NB4 (cell line): ENCODE data around the gene NDUFB5.

ENCODE experiments used
- MYC ChIP-seq: IDR thresholded peaks from 2 replicates; pipeline ENCODE4 v1.6.1; 2011; ENCODE audit warnings: low read depth, low read length
- POLR2A ChIP-seq: IDR thresholded peaks from 2 replicates; pipeline ENCODE4 v1.6.1; 2011; ENCODE audit warnings: mild to moderate bottlenecking; ENCODE audit not compliant: insufficient read length; ENCODE audit errors: extremely low read depth
- TF ChIP-seq, protein P1 (sequence below): IDR thresholded peaks from one replicate; pipeline ENCODE4 v1.5.1; 2012; ENCODE audit warnings: low read depth, low read length
- TF ChIP-seq, protein P2 (sequence below): IDR thresholded peaks from 2 replicates; pipeline ENCODE4 v1.6.1; 2011; ENCODE audit warnings: low read depth, low read length

DNA sequence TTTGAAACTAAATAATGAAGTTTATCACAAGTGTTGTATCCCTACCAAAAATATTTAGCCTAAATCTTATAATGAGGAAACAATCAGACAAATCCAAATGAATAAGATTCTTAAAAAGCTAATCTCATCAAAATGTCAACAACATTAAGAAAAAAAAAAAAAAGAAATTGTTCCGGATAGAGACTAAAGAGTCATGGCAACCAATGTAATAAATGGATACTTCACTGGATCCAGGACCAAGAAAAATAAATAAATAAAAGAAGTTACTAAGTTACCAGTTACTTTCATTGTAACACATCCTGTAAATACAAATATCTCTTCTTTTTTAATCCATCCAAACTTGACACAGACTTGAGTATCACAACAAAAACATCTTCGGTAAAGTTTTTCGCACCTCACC is 763 bp upstream of the NDUFB5 start:
- TF ChIP-seq, protein P1, sequence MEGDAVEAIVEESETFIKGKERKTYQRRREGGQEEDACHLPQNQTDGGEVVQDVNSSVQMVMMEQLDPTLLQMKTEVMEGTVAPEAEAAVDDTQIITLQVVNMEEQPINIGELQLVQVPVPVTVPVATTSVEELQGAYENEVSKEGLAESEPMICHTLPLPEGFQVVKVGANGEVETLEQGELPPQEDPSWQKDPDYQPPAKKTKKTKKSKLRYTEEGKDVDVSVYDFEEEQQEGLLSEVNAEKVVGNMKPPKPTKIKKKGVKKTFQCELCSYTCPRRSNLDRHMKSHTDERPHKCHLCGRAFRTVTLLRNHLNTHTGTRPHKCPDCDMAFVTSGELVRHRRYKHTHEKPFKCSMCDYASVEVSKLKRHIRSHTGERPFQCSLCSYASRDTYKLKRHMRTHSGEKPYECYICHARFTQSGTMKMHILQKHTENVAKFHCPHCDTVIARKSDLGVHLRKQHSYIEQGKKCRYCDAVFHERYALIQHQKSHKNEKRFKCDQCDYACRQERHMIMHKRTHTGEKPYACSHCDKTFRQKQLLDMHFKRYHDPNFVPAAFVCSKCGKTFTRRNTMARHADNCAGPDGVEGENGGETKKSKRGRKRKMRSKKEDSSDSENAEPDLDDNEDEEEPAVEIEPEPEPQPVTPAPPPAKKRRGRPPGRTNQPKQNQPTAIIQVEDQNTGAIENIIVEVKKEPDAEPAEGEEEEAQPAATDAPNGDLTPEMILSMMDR: no peak
- no peak for TF ChIP-seq POLR2A
- TF ChIP-seq MYC: no peak
- TF ChIP-seq, protein P2, sequence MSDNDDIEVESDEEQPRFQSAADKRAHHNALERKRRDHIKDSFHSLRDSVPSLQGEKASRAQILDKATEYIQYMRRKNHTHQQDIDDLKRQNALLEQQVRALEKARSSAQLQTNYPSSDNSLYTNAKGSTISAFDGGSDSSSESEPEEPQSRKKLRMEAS: no peak
